ENCODE measurements around the gene BAZ1B.

GRCh38 chr7:73442903-73443500 lies 79.1 kb downstream of the BAZ1B start:
- no peak for TF ChIP-seq RCOR1 (IDR thresholded peaks at IDR 0.05; ENCODE audit: insufficient replicate concordance, low read length)
- TF ChIP-seq RFX5 (IDR thresholded peaks at IDR 0.05; ENCODE audit: low read depth, low read length): no peak
- no peak for TF ChIP-seq POLR2A (IDR thresholded peaks at IDR 0.05; ENCODE audit: low read depth, low read length)
- no peak for TF ChIP-seq CTCF (conservative IDR thresholded peaks at IDR 0.05; ENCODE audit: low read depth, low read length)
- no peak for TF ChIP-seq CEBPB (IDR thresholded peaks at IDR 0.05; ENCODE audit: low read depth, low read length)
